ENCODE measurements around the gene ERLEC1.

- TF ChIP-seq CTCF (IDR thresholded peaks at IDR 0.05) (no peak), ZFX (IDR thresholded peaks at IDR 0.05; ENCODE audit: borderline replicate concordance) (no peak)
Observed at GRCh38 chr2:53782676-53783075, 4.2 kb upstream of the ERLEC1 start.

All from 22Rv1 (cell line).